PFSK-1 (cell line): ENCODE results near the gene ZDHHC8.

Experiments used
- FOXP2 ChIP-seq: optimal IDR thresholded peaks from 2 replicates; pipeline ENCODE3; 2011; ENCODE audit warnings: borderline replicate concordance, control low read depth, inconsistent platforms; ENCODE audit not compliant: insufficient read depth; ENCODE audit errors: extremely low read length, extremely low read depth
- SIN3A ChIP-seq: IDR thresholded peaks from 2 replicates; pipeline ENCODE4 v1.6.1; 2012; ENCODE audit warnings: mild to moderate bottlenecking, low read length, moderate library complexity, borderline replicate concordance; ENCODE audit not compliant: insufficient read depth

GRCh38 chr22:20196094-20196842 is 64.7 kb downstream of the ZDHHC8 start:
- no peak for TF ChIP-seq FOXP2
- TF ChIP-seq SIN3A = no peak
